GM21360 (cell line): Measurements from ENCODE around the gene YPEL3.

Source experiments
- ATAC-seq: cut with Tn5 transposase; IDR thresholded peaks from one replicate; pipeline ENCODE4 v1.9.1; 2021; ENCODE audit warnings: mild to moderate bottlenecking, moderate library complexity; ENCODE audit not compliant: unreplicated experiment

YPEL3 gene

DNA sequence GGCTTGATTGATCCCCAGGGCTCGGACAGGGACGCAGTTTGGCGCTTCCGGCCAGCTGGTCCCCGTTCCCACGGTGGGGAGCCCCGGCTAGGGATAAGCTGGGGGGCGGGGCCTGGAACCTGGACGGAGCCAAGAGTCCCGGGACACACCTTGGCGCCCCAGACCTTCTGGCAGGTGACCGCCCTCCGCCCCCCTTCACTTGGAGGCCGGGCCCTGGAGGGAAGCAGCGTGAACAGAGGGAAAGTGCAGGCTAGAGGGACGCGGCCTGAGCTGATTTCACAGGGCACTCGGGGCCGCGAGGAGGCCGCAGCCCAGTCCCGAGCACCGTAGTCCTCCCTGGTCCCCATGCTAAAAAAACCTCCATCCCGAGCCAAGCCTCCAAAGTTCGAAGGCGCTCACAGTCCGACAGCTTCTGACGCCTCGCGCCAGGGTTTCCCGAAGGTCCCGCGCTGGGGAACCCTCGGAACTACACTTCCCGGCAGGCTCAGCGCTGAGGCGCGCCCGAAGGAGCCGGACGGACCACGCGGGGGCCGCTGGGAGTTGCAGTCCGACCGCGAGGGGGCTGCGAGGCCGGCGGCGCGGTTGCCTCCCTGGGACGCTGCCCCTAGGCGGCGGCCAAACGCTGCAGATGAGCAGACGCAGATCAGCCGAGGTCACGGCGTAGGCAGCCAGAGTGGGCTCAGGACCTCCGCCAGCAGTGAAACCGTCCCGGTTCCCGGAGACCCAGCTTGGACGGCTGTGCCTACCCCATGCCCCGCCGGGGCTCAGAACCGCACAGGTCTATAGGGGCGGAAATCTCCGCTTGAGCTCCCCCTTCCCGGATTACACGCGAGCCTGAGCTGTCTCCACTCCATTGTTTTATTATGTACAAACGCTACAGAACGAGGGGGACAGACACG lies 4.3 kb downstream of the YPEL3 start, which contains the start of gene TBX6:
Gene TBX6 (minus strand): TSS at position 451 of the 899 bp plus-strand sequence. CDS start 731 bp downstream, outside the sequence.
- ATAC-seq, result peak; percentile 48

DNA sequence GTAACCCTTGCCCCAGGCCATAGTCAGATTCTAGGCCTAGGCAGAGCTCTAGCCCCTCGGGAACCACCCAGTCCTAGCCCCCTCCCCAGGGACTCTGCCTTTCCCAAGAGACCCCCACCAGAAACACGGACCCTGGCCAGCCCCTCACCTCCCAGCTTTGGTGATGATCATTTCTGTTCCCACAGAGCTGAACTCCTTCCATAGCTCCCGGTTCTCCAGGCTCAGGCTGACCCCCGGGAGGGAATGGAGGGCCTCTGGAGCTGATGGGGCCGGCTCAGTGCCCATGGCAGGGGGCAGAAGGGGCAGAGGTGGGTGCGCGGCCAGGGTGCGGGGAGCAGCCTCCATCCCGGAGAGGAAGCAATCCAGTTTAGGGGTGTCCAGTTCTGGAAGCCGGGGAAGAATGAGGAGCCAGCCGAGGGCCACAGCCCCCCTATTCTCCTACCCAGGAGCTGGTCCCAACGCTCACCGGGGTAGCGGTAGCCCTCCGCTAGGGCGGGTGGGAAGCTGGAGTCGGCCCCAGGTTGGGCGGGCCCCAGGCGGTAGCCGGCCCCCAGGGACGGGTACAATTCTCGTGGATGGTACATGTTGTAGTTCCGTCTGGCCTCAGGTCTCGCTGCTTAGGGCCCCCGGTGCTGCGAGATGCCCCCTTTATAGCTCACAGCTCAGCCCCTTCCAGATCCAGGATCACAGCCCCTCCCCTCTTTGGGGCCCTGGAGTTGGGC lies 5.2 kb downstream of the YPEL3 start:
- ATAC-seq, result no peak

DNA sequence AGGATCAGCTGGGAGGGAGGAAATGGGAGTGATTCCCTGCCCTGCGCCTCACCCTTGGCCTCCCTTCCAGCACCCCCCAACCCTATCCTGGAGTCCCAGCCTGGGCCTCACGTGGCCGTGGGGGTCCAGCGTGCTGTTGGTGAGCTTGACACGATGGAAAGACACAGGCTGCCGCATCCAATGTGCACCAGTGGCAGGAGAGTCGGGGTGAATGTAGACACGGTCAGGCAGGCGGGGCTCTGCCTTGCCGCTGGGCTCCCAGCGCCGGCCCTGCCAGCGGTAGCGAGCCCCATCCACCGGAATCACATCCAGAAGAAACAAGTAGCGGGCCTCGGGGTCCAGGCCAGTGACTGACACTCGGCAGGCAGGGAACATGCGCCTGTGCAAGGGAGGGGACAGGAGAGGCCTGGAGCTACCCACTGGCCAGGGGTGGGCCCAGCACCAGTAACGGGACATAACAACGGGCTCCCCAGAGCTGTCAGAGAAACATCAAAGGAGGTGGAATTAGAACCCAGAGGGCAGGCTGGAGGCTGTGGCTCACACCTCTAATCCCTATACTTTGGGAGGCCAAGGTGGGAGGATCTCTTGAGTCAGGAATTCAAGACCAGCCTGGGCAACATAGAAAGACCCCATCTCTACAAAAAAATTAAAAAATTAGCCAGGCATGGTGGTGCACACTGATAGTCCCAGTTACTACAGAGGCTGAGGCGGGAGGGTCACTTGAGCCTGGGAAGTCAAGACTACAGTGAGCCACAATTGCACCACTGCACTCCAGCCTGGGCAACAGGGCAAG lies 7.0 kb downstream of the YPEL3 start:
- no peak for ATAC-seq

DNA sequence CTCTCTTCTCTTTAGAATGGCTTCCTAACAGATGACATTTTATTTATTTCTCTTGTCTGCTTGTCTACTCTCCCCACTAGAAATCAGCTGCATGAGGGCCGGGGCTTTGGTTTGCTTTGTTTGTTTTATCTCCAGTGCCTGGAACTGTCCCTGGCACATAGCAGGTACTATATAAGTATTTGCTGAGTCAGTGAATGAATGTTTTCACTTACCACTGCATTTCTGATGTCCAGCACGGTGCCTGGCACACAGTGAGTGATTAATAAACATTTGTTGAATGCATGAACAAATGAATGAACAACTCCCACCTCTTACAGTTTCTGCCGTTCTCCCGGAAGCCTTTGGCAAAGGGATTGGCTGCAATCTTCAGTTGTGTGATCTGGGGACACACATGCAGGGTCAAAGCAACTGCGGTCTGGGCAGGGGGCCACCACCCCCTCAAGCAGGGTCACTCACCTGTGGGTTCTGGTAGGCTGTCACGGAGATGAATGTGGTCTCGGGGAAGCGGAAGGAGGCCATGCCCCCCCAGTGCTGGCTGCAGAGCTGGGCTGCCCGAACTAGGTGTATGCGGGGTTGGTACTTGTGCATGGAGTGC lies 7.7 kb downstream of the YPEL3 start:
- no peak for ATAC-seq

DNA sequence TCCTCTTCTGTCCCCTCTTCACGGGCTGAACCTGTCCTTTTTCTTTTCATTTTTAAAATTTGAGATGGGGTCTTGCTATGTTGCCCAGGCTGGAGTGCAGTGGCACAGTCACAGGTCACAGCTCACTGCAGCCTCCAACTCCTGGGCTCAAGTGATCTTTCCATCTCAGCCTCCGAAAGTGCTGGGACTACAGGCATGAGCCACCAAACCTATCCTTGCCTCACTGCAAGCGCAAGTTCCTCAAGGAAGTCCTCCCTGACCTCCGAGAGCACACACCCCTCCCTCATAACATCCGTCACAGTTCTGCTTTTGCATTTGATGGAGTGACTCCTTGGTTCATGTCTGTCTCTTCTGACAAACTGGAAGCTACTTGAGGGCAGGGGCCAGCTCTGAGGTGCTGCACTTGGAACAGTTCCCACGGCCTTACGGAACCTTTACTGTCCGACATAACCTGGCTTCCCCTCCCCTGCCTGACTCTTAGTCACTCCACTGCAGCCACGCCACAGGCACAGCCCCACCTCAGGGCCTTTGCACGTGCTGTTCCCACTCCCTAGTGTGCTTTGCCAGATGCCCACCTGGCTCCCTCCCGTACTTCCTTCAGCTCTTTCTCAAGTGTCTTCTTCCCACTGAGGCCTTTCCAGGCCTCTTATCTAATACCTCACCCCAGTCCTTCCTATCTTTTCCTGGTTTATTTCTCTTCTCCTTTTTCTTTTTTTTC lies 8.7 kb downstream of the YPEL3 start:
- no peak for ATAC-seq

DNA sequence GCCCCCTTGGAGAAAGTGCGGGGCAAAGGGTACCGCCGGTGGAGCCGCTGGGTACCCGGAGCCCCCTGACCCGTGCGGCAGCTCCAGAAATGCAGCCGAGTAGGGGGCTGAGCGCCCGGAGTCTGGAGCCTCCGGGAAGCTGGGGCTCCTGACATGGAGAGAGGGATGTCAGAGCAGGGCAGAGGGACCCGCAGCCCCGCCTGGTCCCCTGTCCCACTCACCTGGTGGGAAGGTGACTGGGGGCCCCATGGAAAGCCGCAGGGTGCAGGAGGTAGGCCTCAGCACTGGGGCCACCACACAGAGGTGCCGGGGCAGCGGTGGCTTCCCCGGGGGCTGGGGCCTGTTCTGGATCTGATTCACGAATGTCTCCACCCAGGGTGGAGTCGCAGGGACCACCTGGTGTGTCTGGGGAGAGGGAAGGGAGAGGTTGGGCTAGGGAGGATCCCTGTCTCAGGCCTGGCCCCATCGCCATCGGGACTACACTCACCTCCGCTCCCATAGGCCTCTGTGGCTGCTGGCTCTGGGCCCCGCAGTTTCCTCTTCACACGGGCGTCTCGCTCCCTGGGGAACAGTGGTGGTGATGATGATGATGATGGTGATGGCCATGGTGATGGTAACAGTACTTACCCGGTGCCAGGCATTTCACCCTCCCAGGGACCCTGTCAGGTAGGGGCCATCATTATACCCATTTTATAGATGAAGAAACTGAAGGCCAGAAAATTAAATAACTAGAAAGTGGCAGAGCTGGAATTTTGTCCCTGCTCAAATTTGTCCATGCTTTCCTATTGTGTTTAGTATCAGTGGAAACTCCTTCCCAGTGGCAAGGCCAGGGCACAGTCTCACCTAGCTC lies 9.5 kb downstream of the YPEL3 start:
- ATAC-seq, result no peak

DNA sequence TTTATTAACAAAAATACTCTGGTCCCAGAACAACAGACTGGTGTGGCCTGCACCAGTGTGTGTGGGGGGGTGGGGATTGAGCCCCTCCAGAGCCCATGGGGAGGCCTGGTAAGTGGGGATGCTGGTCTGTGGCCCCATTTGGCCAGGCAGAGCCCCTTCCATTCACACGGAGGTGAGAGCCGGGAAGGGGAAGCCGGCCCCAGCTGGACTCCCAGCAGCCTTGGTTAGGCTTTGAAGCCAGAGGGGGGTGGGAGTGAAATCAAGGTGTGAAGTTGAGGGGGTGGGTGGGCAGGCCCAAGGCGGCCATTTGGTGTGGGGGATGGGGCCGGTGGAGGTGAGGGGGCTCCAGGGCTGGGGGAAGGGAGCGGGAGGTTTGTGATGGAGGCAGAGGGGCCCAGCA lies 10.2 kb downstream of the YPEL3 start:
- no peak for ATAC-seq

DNA sequence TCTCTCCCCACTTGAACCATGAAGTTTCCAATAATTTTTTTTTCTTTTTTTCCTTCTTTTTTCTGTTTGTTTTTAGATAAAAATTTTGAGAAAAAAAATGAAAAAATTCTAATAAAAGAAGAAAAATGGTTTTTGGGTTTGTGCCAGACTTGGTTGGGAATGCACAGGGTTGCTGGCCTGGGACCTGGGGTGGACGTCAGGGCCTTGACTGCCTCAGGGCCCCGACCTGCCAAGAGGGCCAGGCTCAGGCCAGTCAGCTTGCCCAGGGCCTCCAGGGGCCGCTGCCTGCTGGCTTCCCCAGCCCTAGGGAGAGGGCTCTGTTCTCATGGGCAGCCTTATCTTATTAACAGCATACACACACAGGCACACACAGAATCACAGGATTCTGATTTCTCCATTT lies 10.8 kb downstream of the YPEL3 start:
- ATAC-seq, result no peak

DNA sequence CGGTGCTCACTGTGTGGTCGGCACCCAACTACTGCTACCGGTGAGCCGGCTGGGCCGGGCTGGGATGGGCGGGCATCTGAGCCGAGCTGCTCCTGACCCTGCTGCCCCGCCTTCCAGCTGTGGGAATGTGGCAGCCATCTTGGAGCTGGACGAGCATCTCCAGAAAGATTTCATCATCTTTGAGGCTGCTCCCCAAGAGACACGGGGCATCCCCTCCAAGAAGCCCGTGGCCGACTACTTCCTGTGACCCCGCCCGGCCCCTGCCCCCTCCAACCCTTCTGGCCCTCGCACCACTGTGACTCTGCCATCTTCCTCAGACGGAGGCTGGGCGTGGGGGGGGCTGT lies 11.2 kb downstream of the YPEL3 start:
- no peak for ATAC-seq

DNA sequence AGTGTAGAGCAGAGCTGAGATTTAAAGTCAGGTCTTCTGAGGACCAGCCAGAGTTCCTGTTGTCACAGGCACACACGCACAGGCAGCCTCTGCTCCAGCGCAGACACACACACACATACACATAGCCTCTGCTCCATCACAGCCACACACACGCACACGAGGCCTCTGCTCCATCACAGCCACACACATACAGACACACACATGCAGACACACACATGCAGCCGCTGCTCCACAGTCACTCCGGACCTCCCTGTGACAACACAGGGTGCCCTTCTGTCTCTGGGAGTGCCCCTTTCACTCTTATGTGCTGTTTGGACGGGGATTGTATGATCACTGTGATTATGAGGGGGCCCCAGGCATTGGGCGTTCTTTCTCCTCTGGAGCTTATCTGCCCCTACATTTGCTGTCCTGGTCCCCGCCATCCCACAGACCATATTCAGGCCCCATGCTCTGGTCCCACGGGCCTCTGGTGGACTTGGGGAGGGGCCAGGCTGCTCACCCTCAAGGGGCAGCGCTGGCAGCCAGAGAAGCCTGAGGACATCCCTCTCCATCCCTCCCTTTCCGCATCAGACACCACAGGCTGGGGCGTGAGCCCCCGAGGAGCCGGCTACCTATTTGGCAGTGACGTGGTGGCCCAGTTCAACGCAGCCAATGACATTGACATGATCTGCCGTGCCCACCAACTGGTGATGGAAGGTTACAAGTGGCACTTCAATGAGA lies 11.8 kb downstream of the YPEL3 start:
- no peak for ATAC-seq

DNA sequence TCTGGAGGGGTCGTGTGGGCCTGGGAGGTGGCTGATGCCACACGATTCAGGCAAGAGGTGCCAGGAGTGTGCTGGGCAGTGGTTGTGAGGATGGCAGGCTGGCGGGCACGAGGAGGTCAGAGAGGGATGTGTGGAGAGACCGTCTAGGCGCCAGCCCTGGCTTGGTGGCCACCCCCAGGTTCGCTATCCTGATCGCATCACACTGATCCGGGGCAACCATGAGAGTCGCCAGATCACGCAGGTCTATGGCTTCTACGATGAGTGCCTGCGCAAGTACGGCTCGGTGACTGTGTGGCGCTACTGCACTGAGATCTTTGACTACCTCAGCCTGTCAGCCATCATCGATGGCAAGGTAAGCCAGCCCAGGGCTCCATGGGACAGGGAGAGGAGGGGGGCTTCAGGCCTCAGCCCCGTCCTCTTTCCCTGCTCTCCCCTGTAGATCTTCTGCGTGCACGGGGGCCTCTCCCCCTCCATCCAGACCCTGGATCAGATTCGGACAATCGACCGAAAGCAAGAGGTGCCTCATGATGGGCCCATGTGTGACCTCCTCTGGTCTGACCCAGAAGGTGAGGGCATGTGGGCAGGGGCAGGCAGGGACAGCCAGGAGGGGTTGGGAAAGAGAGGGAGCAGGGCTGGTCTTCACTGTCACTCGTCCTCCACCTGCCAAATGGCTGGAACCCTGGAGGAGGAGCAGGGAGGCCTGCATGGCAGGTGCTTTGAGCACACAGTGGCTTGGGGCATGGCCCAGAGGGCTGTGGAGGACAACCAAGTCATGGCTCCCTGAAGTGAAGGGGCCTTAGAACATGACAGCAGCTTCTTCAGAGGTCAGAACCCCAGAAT lies 12.6 kb downstream of the YPEL3 start:
- ATAC-seq, result no peak

DNA sequence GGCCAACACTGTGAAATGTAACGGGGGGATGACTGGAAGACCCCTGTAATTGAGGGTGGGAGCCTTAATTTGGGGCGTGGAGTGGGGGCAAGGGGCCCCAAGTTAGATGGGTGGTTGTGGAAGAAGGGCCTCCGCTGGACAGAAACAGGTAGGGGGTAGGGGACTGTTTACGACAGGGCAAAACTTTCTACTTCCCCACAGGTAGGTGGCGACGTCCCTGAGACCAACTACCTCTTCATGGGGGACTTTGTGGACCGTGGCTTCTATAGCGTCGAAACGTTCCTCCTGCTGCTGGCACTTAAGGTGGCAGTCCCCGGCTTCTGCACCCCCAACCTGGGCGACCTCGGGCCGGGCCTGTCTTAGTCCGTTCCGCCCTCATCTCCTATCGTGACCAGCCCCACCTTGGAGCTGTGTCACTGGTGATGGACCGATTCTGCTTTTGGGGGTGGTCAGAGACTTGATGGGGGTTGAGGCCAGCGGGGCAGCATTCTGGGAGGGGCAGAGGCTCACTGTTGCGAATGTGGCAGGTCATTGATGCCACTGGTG lies 13.4 kb downstream of the YPEL3 start:
- ATAC-seq, result no peak

DNA sequence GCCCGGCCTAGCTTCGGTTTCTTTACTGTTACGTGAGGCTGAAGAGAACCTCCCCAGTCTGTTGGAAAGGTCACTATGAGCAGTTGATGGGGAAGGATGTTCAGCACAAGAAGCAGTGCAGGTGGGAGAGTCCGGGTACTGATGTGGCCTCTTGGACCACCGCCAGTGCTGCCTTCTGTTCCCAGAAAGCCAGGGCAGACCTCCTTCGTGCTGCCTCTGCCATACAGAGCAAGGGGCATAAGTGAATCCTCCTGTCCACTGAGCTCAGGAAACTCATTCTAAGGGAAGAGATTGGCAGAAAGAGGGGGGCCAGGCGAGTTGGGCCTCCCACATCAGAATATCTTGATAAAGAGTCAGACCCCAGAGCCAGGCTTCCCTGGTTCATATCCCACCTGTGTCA lies 16.5 kb downstream of the YPEL3 start:
- ATAC-seq, result no peak

DNA sequence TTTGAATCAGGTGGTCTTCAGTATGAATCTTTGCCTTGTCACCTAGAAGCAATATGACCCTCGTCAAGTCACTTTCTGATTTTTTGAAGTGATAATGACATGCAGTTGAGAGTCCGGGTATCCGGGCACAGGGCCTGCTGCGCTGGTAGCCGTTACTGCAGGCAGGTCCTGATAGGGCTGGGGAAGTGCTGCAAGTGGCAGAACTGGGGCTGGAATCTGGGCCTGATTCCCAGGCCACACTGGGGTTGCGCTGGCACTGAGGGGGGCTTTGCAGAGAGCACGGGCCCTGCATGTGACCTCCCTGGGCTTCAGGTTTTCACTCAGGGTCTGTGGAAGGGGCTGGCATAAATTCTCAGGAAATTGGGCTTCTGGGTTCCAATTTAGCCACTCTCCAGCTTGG lies 17.3 kb downstream of the YPEL3 start:
- no peak for ATAC-seq

DNA sequence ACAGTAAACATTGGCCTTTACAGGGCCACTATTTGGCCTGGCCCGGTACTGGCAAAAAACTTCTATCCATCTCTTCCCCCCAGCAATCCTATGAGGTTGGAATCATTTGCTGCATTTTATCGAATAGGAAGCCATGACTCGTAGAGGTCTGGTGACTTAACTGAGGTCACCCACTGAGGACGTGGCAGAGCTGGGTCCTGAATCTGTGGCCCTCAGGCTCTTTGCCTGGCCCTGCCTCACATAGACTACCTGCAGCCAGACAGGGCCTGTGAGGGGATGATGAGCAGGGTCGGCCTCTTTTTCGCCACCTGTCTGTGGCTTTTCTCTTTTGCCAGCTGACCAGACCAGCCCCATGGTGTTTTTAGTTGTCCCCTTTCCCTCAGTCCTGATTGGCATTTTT lies 18.4 kb downstream of the YPEL3 start:
- no peak for ATAC-seq

DNA sequence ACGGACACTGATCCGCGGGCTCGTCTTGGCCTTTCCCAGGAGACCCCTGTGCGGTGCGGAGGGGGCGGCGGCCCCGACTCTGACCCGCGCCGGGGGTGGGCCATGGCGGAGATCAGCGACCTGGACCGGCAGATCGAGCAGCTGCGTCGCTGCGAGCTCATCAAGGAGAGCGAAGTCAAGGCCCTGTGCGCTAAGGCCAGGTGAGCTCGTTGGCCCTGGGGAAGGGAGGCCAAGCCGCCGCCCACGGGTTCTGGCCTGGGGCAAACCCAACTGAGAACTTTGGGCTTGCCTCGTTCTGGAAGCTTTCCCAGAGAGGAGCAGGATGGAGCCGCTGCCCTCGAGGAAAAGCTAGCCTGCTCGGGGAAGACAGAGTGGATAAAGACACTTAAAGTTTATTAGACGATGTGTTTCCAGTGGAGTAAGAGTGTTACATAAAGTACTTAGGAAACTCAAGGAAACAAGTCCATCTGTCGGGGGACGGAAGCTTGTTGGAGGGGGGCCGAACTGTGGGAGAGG lies 19.7 kb downstream of the YPEL3 start:
- no peak for ATAC-seq

DNA sequence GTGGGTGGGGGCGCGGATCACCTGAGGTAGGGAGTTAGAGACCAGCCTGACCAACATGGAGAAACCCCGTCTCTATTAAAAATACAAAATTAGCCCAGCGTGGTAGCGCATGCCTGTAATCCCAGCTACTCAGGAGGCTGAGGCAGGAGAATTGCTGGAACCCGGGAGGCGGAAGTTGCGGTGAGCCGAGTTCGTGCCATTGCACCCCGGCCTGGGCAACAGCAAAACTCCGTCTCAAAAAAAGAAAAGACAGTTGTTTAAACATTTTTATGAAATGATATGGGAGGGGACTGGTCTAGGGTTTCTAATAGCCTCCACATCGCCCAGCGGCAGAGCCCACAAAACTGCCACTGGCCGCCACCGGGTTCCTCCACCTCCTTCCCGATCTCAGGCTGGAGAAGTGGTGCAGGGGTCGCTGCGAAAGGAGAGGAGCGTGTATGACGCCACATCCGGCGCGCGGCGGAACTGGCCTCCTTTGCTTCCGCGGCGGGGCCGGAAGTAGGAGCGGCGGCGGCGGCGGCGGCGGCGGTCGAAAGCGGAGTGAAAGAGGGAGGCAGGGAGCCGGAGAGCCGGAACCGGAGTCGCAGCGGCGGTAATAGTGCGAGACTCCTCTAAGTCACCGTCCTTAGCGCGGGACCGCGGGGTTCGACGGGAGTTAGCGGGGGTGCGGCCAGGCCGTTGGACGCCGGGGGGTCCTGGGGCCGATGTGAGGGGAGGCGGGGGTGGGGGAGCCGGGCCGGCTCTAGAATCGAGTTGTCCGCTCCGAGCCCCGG lies 20.3 kb downstream of the YPEL3 start, which contains the start of gene PPP4C:
Gene PPP4C (plus strand): TSS at position 492 of the 773 bp plus-strand sequence. CDS start 384 bp downstream, outside the sequence.
- ATAC-seq, result no peak
